GM19452 (cell line): ENCODE measurements around the gene NDUFS1.

Experiments
- ATAC-seq: cut with Tn5 transposase; IDR thresholded peaks from one replicate; pipeline ENCODE4 v1.9.1; 2021; ENCODE audit not compliant: unreplicated experiment

The NDUFS1 gene

DNA sequence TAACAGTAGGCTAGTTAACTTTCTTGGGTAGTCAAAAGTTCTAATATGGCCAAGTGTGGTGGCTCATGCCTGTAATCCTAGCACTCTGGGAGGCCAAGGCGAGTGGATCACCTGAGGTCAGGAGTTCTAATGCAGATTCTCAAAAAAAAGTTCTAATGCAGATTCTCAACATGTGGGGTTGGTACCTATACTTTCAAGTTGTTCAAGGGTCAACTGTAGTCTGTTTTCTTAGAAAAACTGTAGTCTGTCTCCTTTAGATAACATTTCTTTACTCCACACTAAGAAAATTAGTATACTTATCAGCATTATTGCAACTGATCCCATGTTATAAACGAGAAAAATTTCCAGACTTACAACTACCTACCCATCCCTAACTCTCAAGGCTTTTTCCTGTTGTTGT lies 89.8 kb downstream of the NDUFS1 start:
- ATAC-seq = no peak

- ATAC-seq = no peak
These were observed 91.0 kb downstream of the NDUFS1 start for GRCh38 chr2:206068207-206068606.
